Fibroblast of lung (primary cell): ENCODE data around the gene ADAMTSL1.

Experiments used
- EZH2 ChIP-seq: IDR thresholded peaks from 2 replicates; pipeline ENCODE4 v1.5.1; 2012; ENCODE audit warnings: low read length, control low read depth, mild to moderate bottlenecking; ENCODE audit errors: missing control alignments
- TF ChIP-seq, protein P1 (sequence below), 2 donors: IDR thresholded peaks in 1 of 2; conservative IDR thresholded peaks in 1 of 2; 1 replicate in 1 of 2; 2 replicates in 1 of 2; pipeline ENCODE4 v1.5.1; 2011 to 2012; ENCODE audit warnings: low read length in 2 of 2, control low read depth in 1 of 2, inconsistent platforms in 1 of 2, low read depth in 1 of 2, mild to moderate bottlenecking in 1 of 2

DNA sequence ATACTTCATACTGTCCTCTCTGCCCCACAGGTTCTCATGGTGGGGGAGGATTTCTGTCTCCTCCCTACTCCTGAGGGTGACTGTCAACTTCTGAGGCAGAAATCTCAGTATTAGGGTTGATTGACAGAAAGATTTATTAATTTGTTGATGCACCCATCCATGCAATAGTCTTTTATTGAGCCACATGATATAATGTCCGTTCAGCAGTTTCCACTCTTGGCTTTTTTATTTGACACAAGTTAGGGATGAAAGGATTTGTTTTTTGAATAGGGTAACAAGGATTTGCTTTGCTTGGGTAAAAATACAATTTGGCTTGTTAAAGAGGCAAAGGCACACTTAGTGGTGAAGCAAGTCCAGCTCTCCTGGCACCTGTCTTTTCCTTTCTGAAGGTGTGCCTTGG is 125.0 kb downstream of the ADAMTSL1 start:
- TF ChIP-seq, protein P1, sequence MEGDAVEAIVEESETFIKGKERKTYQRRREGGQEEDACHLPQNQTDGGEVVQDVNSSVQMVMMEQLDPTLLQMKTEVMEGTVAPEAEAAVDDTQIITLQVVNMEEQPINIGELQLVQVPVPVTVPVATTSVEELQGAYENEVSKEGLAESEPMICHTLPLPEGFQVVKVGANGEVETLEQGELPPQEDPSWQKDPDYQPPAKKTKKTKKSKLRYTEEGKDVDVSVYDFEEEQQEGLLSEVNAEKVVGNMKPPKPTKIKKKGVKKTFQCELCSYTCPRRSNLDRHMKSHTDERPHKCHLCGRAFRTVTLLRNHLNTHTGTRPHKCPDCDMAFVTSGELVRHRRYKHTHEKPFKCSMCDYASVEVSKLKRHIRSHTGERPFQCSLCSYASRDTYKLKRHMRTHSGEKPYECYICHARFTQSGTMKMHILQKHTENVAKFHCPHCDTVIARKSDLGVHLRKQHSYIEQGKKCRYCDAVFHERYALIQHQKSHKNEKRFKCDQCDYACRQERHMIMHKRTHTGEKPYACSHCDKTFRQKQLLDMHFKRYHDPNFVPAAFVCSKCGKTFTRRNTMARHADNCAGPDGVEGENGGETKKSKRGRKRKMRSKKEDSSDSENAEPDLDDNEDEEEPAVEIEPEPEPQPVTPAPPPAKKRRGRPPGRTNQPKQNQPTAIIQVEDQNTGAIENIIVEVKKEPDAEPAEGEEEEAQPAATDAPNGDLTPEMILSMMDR (conservative IDR thresholded peaks at IDR 0.05 in 1 of 2, IDR thresholded peaks at IDR 0.05 in 1 of 2; ENCODE audit: low read depth in 1 of 2, low read length in 2 of 2): no peak
- TF ChIP-seq EZH2: no peak
